ENCODE results near the gene NKX2-4. TPM values are rescaled to one million over a fixed set of nuclear protein-coding genes. Genes with fewer than 3 reads are reported as not detected.

Gene NKX2-4
- polyA plus RNA-seq, 1 of the 3 experiments (the other 2 are of a cell fraction): not detected

- TF ChIP-seq EZH2phosphoT487 (IDR thresholded peaks at IDR 0.05; ENCODE audit: borderline replicate concordance, low read depth) (no peak), GABPA (IDR thresholded peaks at IDR 0.05; ENCODE audit: low read depth) (no peak)
Measured at GRCh38 chr20:21381619-21382018, 15.7 kb downstream of the NKX2-4 start (continued).

- WGBS (ENCODE audit: low lambda C conversion rate): 86% methylated on average over 2 of the region's 2 CpGs
- peaks cover 27% of the 10 kb centered on the region; the same call in 1 of the 2 replicates for H3K79me2 ChIP-seq (ENCODE audit: insufficient read depth)
Measured at GRCh38 chr20:21380711-21381110, 16.6 kb downstream of the NKX2-4 start.

More at GRCh38 chr20:21380711-21381110, 16.6 kb downstream of the NKX2-4 start:
- H2AFZ ChIP-seq (ENCODE audit: low read depth): no peak overlapping the region
- H3K9me3 ChIP-seq: no peaks in the 10 kb centered on the region
- ChIA-PET CTCF (interaction anchor here (1.9 kb wide), 1 partner anchor 145 kb away, joined by 6 read pairs; no protein-coding TSS in a partner anchor), POLR2A (interaction anchor here (0.7 kb wide), 1 partner anchor 9 kb away, joined by 3 read pairs; no protein-coding TSS in a partner anchor)
- TF ChIP-seq GABPA (IDR thresholded peaks at IDR 0.05; ENCODE audit: low read depth) (no peak), MXI1 (IDR thresholded peaks at IDR 0.05; ENCODE audit: low read depth, low read length) (no peak), TAF1 (IDR thresholded peaks at IDR 0.05; ENCODE audit: borderline replicate concordance, low read depth, low read length) (no peak), MEF2A (IDR thresholded peaks at IDR 0.05; ENCODE audit: borderline replicate concordance, low read depth) (no peak), IRF3 (IDR thresholded peaks at IDR 0.05; ENCODE audit: low read depth, low read length) (no peak), GATA2 (CRISPR knock-in tag; IDR thresholded peaks at IDR 0.05) (no peak), CHD2 (IDR thresholded peaks at IDR 0.05; ENCODE audit: low read length, partially characterized antibody) (no peak), PBX3 (IDR thresholded peaks at IDR 0.05) (no peak), CTCF (IDR thresholded peaks at IDR 0.05) (no peak), RAD21 (IDR thresholded peaks at IDR 0.05; ENCODE audit: low read length) (no peak), ZBTB33 (IDR thresholded peaks at IDR 0.05; ENCODE audit: borderline replicate concordance, low read depth) (no peak), USF1 (IDR thresholded peaks at IDR 0.05; ENCODE audit: borderline replicate concordance, low read depth) (no peak)
- H3K9me2 ChIP-seq: no peaks in the 10 kb centered on the region
- H4K20me1 ChIP-seq (ENCODE audit: insufficient read depth): no peaks in the 10 kb centered on the region; the same call in none of the 2 replicates
- no peak for DNase-seq
- H3K4me1 ChIP-seq (ENCODE audit: control insufficient read depth in 1 of 2, insufficient read depth in 2 of 2, low read depth in 1 of 2, low read length in 1 of 2): peaks cover 0 to 3% of the 10 kb centered on the region in 2 experiments; a peak in 1 of 4 replicates
- peaks cover 50 to 54% of the 10 kb centered on the region in 2 experiments for H3K36me3 ChIP-seq (replicated peaks in 1 of 2; ENCODE audit: control insufficient read depth in 1 of 2, insufficient read depth in 2 of 2, low read length in 1 of 2)
- no peaks in the 10 kb centered on the region for H3F3A ChIP-seq (replicated peaks; ENCODE audit: insufficient read depth)
- no peak overlapping the region for H3K27ac ChIP-seq (ENCODE audit: low read depth in 2 of 2, low read length in 1 of 2)
- no peaks in the 10 kb centered on the region for H3K27me3 ChIP-seq (ENCODE audit: insufficient read depth)
- H3K9ac ChIP-seq: no peak overlapping the region
- H3K4me2 ChIP-seq: no peak overlapping the region
- no peak overlapping the region for H3K4me3 ChIP-seq (ENCODE audit: low read depth in 2 of 2, low read length in 1 of 2)
